Urinary bladder (tissue), 4 donors: ENCODE measurements around the gene ZNF467. TPM values are rescaled to one million over a fixed set of nuclear protein-coding genes. Genes with fewer than 3 reads are reported as not detected.

ENCODE experiments used
- DNase-seq: peaks from one replicate; pipeline ENCODE4 v3.0.0-alpha.2; 2015; ENCODE audit errors: extremely low spot score
- H3K27ac ChIP-seq: one replicate; pipeline ENCODE4 v1.5.1; 2013; ENCODE audit warnings: low read depth, mild to moderate bottlenecking, moderate library complexity
- H3K36me3 ChIP-seq: one replicate; pipeline ENCODE4 v1.6.1; 2013; ENCODE audit warnings: mild to moderate bottlenecking, moderate library complexity; ENCODE audit not compliant: insufficient read depth
- H3K4me1 ChIP-seq: one replicate; pipeline ENCODE4 v1.6.1; 2013; ENCODE audit warnings: mild to moderate bottlenecking, moderate library complexity; ENCODE audit not compliant: insufficient read depth
- H3K4me3 ChIP-seq: one replicate; pipeline ENCODE4 v1.5.1; 2013; ENCODE audit warnings: low read depth, low read length
- WGBS: extraction: QIAGEN DNeasy Blood & Tissue Kit; methylation state at CpG from one replicate; pipeline ENCODE4 v1.1.7; 2013; 5-methylcytosine and 5-hydroxymethylcytosine counted together
- polyA plus RNA-seq: library from polyadenylated mRNA; stranded (reverse); fragments of 200-250 nt; gene quantifications from one replicate; pipeline ENCODE4 v1.2.3, GENCODE V29; 2013
- total RNA-seq: library from RNA; depleted of rRNA; stranded (reverse); fragments of >200 nt; gene quantifications from one replicate; pipeline ENCODE4 v1.2.3, GENCODE V29; 2014
- donor health status: healthy with polysubstance abuse.
- donor health status: healthy.

ZNF467 gene
- total and polyA plus RNA-seq, 2 donors = 2.1 to 9.5 TPM

- no peak for DNase-seq
- WGBS = 66% methylated on average over 8 of the region's 8 CpGs
- Histone ChIP-seq H3K4me1 (no peaks in the 10 kb centered on the region), H3K27ac (no peak overlapping the region), H3K36me3 (no peaks in the 10 kb centered on the region), H3K4me3 (no peak overlapping the region)
These were observed 26.2 kb upstream of the ZNF467 start for GRCh38 chr7:149799397-149800168.

- Histone ChIP-seq H3K4me1 (no peaks in the 10 kb centered on the region), H3K27ac (no peak overlapping the region), H3K36me3 (no peaks in the 10 kb centered on the region), H3K4me3 (no peak overlapping the region)
- DNase-seq = no peak
- WGBS = 86% methylated on average over 7 of the region's 7 CpGs
These were observed 24.4 kb upstream of the ZNF467 start for GRCh38 chr7:149797771-149798170.

GRCh38 chr7:149796287-149796860, 23.0 kb upstream of the ZNF467 start:
- WGBS = 93% methylated on average over 19 of the region's 19 CpGs
- H3K36me3 ChIP-seq = no peaks in the 10 kb centered on the region
- H3K4me3 ChIP-seq = no peak overlapping the region
- no peak for DNase-seq
- H3K4me1 ChIP-seq = no peaks in the 10 kb centered on the region
- no peak overlapping the region for H3K27ac ChIP-seq

- WGBS = 84% methylated on average over 10 of the region's 10 CpGs
- Histone ChIP-seq H3K27ac (no peak overlapping the region), H3K36me3 (no peaks in the 10 kb centered on the region)
These were observed 21.7 kb upstream of the ZNF467 start for GRCh38 chr7:149795126-149795525.

GRCh38 chr7:149794661-149795060, 21.3 kb upstream of the ZNF467 start:
- 40% methylated on average over 6 of the region's 6 CpGs for WGBS
- no peak overlapping the region for H3K4me3 ChIP-seq
- DNase-seq = no peak
- no peaks in the 10 kb centered on the region for H3K4me1 ChIP-seq
- no peak overlapping the region for H3K27ac ChIP-seq
- no peaks in the 10 kb centered on the region for H3K36me3 ChIP-seq

More at GRCh38 chr7:149795126-149795525, 21.7 kb upstream of the ZNF467 start:
- H3K4me1 ChIP-seq = no peaks in the 10 kb centered on the region
- no peak for DNase-seq
- H3K4me3 ChIP-seq = no peak overlapping the region

GRCh38 chr7:149793261-149793660, 19.9 kb upstream of the ZNF467 start:
- no peaks in the 10 kb centered on the region for H3K4me1 ChIP-seq
- 80% methylated on average over 10 of the region's 10 CpGs for WGBS
- H3K4me3 ChIP-seq = no peak overlapping the region
- no peak for DNase-seq
- no peaks in the 10 kb centered on the region for H3K36me3 ChIP-seq
- H3K27ac ChIP-seq = no peak overlapping the region

GRCh38 chr7:149792220-149792595, 18.8 kb upstream of the ZNF467 start:
- no peaks in the 10 kb centered on the region for H3K36me3 ChIP-seq

GRCh38 chr7:149791411-149792219, 18.2 kb upstream of the ZNF467 start:
- Histone ChIP-seq H3K36me3 (no peaks in the 10 kb centered on the region), H3K27ac (no peak overlapping the region), H3K4me3 (no peak overlapping the region), H3K4me1 (no peaks in the 10 kb centered on the region)
- WGBS = 93% methylated on average over 21 of the region's 21 CpGs
- no peak for DNase-seq

More at GRCh38 chr7:149792220-149792595, 18.8 kb upstream of the ZNF467 start:
- WGBS = 94% methylated on average over 15 of the region's 15 CpGs
- H3K27ac ChIP-seq = no peak overlapping the region
- no peak overlapping the region for H3K4me3 ChIP-seq
- no peak for DNase-seq
- no peaks in the 10 kb centered on the region for H3K4me1 ChIP-seq

- H3K4me1 ChIP-seq = no peaks in the 10 kb centered on the region
- no peak overlapping the region for H3K4me3 ChIP-seq
- 91% methylated on average over 14 of the region's 14 CpGs for WGBS
- no peak for DNase-seq
- H3K27ac ChIP-seq = no peak overlapping the region
- H3K36me3 ChIP-seq = no peaks in the 10 kb centered on the region
These were observed 17.5 kb upstream of the ZNF467 start for GRCh38 chr7:149790754-149791360.

GRCh38 chr7:149790146-149790548, 16.8 kb upstream of the ZNF467 start:
- Histone ChIP-seq H3K4me1 (no peaks in the 10 kb centered on the region), H3K4me3 (no peak overlapping the region), H3K36me3 (no peaks in the 10 kb centered on the region), H3K27ac (no peak overlapping the region)
- WGBS = 5% methylated on average over 56 of the region's 56 CpGs
- DNase-seq = no peak

GRCh38 chr7:149789101-149789500, 15.7 kb upstream of the ZNF467 start:
- no peak overlapping the region for H3K4me3 ChIP-seq
- 76% methylated on average over 19 of the region's 19 CpGs for WGBS

GRCh38 chr7:149788300-149788851, 15.0 kb upstream of the ZNF467 start:
- no peak overlapping the region for H3K27ac ChIP-seq
- H3K36me3 ChIP-seq = no peaks in the 10 kb centered on the region
- DNase-seq = no peak
- WGBS = 54% methylated on average over 11 of the region's 11 CpGs
- H3K4me1 ChIP-seq = no peaks in the 10 kb centered on the region
- no peak overlapping the region for H3K4me3 ChIP-seq

More at GRCh38 chr7:149789101-149789500, 15.7 kb upstream of the ZNF467 start:
- DNase-seq = no peak
- Histone ChIP-seq H3K27ac (no peak overlapping the region), H3K4me1 (no peaks in the 10 kb centered on the region), H3K36me3 (no peaks in the 10 kb centered on the region)
